ENCODE measurements around the gene ZNF324B.
"Not testable (repeated sequence)": the region's sequence is repeated elsewhere in the genome, so short reads cannot be mapped to it uniquely, and the experiment has no call there.

The ZNF324B gene

DNA sequence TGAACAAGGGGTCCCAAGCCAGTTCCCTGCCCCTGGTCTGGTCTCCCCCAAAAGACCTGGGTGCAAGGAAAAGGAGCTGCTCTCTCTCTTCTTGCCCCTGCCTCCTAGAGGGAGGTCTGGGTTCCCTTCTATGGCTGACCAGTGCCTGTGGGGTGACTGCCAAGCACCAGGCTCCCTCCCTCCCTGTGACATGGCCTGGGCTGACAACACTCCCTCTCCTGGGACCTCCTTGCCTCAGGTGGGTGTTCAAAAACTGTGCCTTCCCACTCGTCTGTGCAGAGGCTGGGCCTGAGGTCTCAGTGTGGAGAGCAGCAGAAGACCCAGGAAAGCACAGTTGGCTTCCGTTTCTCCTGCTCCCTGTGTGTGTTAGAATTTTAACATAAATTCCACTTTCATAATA lies 29.4 kb downstream of the ZNF324B start:
- no peak for ATAC-seq

DNA sequence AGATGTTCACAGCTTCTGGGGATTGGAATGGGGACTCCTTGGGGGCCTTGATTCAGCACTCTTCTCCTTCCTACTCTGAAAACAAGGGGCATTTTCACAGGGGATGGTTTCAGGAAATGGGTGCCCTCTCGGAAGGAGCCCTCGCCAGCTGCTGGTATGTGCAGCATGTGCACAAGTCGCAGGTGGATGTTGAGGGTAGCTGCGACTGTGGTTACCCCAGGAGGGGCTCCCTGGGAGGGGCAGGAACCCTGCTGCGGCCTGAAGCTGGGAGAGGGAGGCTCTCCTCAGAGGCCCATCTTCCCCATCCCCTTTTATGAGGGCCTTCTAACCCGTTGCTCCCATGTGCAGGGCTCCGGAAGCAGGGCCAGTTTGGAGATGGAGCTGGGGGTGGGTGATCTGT lies 30.9 kb downstream of the ZNF324B start:
- no peak for ATAC-seq

DNA sequence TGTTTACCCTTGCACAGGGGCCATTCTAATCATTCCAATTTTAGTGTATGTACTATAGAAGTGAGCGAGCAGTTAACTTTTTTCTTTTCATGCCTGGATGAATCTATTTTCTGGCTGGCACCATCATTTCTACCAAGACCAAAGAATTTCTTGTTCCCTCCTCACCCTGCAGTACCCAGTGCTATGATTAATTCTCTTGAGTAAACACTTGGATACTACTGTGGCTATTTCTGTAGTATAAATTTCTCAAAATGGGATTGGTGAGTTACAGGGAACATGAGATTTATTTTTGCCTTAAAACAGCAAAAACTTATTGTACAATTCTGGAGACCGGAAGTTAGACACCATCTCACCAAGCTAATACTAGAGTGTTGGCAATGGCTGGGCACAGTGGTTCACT lies 32.4 kb downstream of the ZNF324B start:
- no peak for ATAC-seq

DNA sequence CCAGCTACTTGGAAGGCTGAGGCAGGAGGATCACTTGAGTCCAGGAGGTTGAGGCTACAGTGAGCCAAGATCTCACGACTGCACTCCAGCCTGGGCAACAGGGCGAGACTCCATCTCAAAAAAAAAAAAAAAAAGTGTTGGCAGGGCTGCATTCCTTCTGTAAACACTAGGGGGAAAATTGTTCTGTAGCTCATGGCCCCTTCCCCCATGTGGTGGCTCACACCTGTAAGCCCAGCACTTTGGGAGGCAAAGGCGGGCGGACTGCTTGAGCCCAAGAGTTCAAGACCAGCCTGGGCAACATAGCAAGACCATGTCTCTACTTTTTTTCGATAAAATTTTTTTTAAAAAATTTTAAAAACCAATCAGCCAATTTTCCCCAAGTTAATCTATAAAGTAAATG lies 32.9 kb downstream of the ZNF324B start:
- not testable (repeated sequence) for ATAC-seq

DNA sequence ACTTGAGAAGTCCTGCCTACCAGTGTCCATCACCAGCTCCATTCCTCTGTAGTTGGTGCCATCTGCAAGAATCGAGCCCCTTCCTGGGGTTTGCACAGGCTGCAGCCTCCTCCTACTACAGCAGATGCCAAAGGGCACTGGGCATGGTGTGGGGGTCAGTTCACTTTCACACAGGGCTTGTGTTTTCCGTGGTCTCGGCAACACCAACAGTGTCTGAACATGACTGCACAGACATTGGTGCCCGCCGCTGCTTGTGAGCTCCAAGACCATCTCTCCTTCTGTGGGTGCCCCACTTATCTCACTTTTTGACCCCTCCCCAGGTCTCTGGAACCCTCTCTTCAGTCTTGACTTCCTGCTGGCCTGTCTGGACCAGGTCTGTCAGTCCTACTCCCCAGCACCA lies 40.0 kb downstream of the ZNF324B start:
- no peak for ATAC-seq

DNA sequence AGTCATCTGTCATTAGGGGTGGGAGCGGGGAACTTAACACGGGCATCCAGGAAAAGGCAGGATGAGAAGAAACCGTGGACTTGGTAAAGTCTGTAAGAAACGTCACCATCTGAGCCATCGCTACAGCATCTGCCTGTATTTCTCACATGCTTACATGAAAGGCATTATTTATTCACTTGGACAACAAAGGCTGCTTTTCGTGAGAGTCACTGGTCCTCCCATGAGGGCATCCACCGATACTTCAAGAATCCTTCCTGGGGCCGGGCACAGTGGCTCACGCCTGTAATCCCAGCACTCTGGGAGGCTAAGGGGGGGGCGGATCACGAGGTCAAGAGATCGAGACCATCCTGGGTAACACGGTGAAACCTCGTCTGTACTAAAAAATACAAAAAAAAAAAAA lies 40.8 kb downstream of the ZNF324B start:
- no peak for ATAC-seq

DNA sequence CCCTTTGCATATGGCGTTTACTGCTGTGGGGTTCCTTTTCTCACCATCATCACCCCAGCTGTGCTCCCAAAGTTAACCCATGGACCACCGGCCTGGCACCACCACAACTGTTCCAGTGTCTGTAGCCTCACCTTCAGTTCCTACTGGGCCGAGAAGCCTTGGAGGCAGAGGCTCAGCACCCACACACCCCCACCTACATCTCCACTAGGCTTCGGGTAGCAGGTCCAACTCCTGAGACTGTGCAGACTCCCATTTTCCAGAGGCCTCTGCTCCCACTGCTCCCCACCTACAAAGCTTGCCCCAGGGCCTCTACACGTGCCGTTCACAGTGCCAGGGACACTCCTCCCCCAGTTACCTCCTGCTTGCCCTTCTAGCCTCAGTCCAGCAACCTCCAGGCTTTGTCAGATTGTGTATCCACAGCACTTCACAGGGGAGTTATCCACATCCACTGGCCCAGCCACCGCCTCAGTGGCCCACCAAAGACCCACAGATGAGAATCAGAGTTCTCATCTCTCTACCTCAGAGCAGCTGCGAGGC lies 46.3 kb downstream of the ZNF324B start:
- no peak for ATAC-seq

DNA sequence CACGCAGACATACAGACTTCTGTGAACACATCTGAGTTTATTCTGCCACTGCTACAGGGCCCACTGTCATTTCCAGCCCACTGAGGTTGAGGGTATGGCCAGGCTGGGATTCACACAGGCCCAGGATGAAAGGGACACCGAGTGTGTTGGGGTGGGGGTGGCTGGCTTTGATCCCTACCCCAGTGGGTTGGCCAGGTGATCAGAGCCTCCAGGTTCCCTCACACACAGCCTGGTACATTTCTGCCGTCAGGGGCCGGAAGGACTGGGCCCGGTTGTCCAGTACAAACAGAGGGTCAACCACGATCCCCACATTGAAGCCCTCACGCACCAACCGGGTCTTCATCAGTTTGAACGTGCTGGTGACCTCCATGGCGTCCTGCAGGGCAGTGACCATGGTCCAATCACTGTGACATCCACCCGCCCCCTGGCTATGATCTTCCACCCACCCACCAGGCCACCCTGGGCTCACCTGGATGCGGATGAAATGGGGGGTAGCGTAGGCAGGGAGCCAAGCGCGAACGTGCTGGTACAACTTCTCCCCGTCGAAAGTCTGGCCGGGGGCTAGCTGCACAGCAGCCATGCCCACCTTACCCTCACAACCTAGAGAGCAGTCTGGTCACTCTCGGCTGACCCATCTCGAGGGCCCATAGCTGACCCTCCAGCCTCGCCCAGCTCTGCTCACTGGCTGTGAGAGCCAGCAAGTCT lies 47.0 kb downstream of the ZNF324B start:
- no peak for ATAC-seq

DNA sequence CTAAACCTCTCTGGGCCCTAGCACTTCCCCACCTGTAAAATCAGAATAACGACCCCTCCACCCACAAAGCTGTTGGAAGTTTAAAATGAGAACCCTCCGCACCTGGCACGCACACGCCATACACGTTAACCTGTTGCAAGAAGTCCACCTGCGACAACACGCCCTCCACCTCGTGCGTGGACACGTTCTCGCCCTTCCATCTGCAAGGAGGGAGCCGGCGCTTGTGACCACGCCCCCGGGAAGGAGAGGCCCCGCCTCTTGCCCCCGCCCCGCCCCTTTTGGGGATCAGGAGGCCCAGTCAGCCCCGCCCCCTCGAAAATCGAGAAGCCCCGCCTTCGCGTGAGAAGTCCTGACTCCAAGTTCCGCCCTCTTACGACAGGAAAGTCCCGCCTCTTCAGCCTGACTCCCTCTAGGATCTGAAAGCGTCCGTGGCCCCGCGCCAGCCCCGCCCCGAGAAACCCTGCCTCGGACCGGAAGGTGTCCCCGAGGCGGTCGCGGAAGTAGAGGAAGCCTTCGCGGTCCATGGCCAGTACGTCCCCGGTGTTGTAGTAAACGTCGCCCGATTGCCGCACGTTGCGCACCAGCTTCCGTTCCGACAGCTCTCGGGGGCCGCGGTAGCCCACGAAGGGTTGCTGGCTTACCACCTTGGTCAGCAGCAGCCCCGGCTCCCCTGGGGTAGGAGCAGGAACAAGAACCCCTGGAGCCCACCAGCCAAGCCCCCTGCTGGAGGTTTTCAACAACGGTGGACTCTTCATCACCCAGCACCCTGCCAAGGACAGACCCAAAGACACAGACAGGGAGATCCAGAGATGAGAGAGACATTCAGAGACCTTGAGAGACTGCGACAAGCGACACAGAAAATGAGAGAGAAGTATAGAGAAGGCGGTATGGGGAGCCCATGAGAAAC lies 47.9 kb downstream of the ZNF324B start:
- ATAC-seq: peak; percentile 98 to 99

DNA sequence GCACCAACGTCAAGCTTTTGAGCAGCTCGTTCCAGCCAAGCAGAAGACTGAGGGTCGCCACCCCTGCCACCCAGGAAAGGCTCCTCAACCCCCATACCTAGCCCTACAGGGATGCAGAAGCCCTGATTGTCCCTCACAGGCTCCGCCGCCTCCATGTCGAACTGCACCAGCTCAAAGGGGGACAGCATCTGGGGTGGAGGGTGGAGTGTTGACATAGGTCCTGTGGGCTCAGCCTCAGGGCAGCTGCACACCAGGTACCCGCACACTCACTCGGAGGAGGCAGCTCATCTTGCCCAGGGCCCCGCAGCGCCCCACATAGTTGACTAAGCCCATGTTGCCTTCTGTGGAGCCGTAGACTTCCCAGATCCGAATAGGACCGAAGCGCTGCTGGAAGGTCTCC lies 48.8 kb downstream of the ZNF324B start:
- no peak for ATAC-seq
